GM12801 (cell line): ENCODE data around the gene ANO1.

Experiments used
- CTCF ChIP-seq: IDR thresholded peaks from one replicate; pipeline ENCODE4 v1.5.1; 2011; ENCODE audit warnings: control low read depth; ENCODE audit not compliant: insufficient read length; ENCODE audit errors: extremely low read depth

ANO1 gene

GRCh38 chr11:70078095-70078780, at the start of gene ANO1:
Gene ANO1 (plus strand): TSS chr11:70078317. CDS start chr11:70078607, 290 bp downstream.
- no peak for TF ChIP-seq CTCF

- TF ChIP-seq CTCF, result no peak
Measured at GRCh38 chr11:70029115-70029860, 48.8 kb upstream of the ANO1 start.

- no peak for TF ChIP-seq CTCF
Measured at GRCh38 chr11:70029861-70030380, 48.2 kb upstream of the ANO1 start.

- TF ChIP-seq CTCF, result no peak
Measured at GRCh38 chr11:70030412-70030811, 47.7 kb upstream of the ANO1 start.

- no peak for TF ChIP-seq CTCF
Measured at GRCh38 chr11:70031631-70032469, 46.3 kb upstream of the ANO1 start.

- no peak for TF ChIP-seq CTCF
Measured at GRCh38 chr11:70032470-70032795, 45.7 kb upstream of the ANO1 start.
